Stimulated activated CD8-positive, alpha-beta memory T cell treated with anti-CD3 and anti-CD28 coated beads, Interleukin-4, amount 100 ng/mL, for 48 hours (primary cell): ENCODE results near the gene ADAMTS17.
"Not testable (repeated sequence)": the region's sequence is repeated elsewhere in the genome, so short reads cannot be mapped to it uniquely, and the experiment has no call there.

Experiments
- DNase-seq: peaks from one replicate; pipeline ENCODE4 v3.0.0-alpha.2; 2020

ADAMTS17 gene

GRCh38 chr15:100339999-100340398 lies 1.8 kb downstream of the ADAMTS17 start:
- DNase-seq, result no peak

- DNase-seq, result not testable (repeated sequence)
These were observed 2.3 kb downstream of the ADAMTS17 start for GRCh38 chr15:100339451-100339850.

DNA sequence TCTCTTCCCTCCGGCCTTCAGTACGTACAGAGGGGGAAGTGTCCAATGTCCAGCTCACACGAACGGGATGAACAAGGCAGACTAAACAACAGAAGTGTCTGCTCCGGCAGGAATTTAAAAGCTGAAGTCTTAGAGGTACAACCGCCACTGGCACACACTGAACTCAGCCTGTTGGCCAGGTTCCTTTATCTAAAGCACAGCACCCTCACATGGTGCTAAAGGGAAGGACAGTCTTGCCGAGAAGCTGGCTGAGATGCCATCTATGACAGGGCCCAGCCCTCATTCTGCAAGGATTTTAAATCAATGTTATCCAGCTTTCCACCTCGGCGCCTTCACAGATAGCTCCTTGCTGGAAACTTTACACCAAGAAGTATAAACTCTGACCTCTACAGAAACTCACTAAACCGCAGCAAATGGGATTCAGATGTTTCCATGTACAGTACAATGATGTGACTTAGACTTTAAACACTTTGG lies 2.8 kb downstream of the ADAMTS17 start:
- DNase-seq, result peak; percentile 65

DNA sequence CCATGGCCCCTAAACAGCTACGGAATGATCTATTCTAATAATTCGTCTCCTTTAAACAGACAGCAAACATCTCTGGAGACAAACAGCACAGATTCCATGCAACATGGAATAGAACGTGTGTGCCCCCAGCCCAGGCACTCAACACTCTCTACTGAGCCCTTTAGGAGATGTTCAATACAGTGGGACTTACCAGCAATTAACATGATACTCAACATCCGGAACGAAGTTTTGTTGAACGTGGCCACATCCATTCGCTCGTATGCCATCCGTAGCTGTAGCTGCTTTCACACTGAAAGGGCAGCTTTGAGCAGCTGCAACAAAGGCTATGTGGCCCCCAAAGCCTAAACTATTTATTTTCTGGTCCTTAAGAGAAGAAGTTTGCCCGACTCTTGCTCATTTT lies 3.5 kb downstream of the ADAMTS17 start:
- DNase-seq, result no peak

DNA sequence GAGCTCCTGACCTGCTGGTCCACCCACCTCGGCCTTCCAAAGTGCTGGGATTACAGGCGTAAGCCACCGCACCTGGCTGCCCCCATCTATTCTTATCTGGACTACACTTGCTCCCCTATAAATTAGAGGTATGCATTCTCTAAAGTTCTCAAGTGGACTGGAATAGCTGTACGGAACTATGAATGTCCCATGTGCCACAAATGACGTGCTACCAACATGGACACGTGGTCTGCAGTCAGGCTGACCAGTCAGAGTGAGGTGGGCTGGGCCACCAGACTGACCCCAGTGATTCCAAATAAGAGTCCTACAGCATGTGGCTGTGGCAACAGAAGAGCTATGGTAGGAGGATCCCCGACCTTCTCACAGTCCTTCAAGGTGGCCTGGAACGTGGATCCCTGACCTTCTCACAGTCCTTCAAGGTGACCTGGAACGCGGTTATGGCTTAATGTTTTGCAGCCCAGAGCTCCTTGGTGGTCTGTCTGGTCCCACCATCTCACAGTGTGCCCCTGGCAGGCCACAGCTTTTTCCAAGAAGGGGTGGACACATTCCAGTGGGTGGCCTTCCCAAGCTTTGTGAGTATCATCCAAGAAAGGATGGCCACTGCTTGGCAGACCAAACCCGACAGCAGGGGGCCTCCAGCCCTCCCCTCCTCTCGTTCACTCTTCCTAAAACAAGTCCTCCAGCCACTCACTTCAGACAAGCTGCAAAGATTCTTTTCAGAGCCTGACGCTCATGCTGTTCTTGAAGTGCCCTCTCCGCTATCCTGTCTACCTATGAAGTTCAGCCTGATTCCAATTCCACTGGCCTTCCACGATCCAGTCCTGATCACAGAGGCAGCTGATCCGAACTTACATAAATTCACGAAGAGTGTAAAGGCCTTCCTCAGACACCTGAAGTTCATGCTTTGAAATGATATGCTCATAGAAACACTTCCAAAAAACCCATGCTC lies 4.4 kb downstream of the ADAMTS17 start:
- no peak for DNase-seq

DNA sequence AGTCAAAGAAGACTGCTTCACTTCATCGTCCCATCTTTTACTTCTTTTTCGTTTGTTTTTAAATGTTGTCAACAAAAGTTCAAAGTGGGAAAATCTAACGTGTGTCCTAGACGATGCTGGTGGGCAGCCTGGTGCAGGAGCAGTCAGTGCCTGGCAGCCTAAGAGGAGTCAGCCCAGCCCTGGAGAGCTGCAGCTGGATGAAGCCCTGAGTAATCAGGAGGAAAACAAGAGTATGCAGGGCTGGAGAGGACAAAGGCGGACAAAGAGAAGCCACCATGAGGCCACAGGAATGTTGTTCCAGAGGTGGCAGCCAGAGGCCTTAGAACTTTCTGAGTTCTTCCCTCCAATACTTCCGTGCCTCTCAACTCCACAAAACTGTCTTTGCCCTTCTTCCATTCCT lies 5.7 kb downstream of the ADAMTS17 start:
- no peak for DNase-seq

DNA sequence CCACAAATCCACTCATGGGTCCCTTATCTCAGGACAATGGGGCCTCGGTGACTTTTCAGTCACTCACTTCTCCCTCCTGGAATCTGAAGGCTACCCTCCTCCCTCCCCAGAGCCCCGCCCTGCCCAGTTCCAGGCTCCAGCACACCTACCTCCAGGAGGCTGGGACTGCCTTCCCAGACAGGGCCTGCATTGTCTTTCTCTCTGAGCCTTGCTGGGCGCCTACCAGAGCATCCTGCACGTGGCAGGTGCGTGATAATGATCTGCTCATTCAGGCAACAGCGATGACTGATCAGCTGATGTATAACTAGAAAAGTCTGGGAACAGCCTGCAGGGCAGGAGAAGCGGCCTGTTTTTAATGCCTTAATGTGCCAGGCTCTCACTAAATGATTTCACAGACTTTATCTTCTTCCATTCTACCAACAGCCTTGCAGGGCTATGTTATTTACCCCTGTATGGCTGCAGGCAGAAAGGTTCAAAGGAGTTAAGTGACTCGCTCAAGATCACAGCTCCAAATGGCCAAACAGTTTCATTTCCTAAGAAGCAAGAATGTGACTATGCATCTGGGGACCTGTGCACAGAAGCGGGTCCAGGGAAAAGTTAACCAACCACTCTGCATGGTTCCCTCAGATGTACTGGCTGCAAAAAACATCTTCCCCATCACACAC lies 6.3 kb downstream of the ADAMTS17 start:
- no peak for DNase-seq

DNA sequence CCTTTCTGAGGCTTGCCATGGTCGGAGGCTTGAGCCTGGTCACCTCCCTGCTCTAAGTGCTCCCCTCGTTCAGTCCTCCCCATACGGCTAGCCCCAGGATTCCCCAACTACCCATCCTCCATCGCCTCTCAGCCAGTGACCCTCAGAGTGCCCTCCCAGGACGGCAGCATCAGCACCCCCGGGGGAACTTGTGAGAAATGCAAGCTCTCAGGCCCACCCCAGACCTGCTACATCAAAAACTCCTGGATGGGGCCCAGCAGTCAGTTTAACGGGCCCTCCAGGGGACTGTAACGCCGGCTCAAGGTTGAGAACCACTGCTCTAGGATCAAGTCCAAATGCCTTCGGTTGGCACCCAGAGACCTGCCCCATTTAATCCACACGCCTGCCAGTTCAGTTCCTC lies 6.9 kb downstream of the ADAMTS17 start:
- DNase-seq, result no peak

GRCh38 chr15:100334456-100334855 lies 7.3 kb downstream of the ADAMTS17 start:
- no peak for DNase-seq

DNA sequence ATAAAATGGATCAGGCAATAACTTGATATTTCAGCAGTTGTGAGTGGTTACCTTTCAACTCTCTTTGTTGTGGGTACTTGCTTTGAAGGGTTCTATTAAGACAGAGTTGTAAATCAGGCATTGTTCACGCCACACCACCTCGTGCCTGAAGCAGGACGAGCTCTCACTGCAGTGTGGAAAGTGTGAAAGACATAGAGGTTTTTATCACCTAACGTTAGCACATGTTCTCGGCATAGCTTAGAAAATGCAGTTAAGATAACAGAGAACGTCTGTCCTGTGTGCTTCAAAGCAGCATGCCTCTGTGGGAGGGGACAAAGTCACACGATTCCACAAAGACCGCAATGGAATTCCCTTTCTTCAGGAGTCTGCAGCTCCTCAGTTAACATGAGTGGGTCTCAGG lies 7.8 kb downstream of the ADAMTS17 start:
- DNase-seq, result no peak

DNA sequence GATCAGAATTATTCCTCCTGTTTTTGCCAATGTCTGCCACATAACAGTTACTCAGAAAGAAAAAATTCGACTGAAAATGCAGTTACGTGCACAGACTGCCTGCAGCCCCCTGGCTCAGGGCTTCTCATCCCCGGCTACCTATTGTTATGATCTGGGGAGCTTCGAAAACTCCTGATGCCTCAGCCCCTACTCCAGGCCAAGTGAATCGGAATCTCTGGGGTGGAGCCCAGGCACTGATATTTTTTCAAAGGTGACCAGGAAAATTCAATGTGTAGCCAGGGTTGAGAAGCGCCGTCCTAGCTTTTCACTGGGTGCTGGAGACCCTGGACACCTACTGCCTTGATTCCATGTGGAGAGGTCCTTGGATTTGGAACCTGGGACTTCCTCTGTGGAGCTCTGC lies 8.5 kb downstream of the ADAMTS17 start:
- DNase-seq, result no peak

DNA sequence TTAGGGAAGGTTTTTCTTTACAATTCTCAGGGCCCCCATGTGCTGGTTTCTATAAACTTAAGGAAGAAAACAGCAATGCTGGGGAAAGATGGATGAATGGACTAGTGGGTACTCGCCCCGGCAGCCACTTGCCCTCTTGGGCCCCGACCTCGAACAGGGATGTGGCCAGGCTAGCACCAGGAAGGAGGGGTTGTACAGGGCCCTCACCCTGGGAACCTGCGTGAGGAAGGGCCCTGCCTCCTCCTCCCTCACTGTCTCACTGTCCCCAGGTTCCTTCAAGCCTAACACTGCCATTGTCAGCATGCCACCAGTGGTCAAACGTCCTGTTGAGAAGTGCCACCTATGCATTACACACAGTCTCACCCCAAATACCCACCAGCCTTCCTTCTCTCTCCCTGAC lies 9.1 kb downstream of the ADAMTS17 start:
- DNase-seq, result no peak

- DNase-seq, result no peak
These were observed 9.5 kb downstream of the ADAMTS17 start for GRCh38 chr15:100332231-100332630.

DNA sequence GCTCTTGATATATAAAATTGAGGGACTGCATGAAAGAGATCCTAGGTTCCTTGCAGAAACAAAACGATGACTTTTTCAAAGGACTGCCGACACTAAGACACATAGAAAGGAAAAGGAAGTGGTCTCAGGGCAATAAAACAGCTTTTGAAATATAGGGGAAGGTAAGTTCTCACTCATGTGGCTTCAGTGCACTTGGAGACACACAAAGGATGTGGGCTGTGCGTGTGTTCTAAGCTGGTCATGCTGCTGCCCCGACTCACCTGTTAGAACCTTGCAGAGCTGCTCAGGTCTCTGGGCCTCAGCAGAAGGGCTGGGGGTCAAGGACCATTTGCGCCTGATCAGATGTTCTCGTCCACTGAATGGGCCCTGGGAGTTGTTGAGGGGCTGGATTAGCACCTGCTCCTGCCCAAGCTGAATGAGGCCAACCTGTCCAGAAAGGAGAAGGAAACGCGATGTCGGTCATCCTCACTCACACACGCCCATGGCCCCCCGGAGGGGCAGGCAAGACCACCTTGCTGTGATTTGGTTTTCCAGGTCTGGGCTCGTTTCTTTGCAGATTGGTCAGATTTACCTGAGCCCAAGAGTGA lies 11.1 kb downstream of the ADAMTS17 start:
- DNase-seq, result no peak

- DNase-seq, result peak; percentile 56
These were observed 11.6 kb downstream of the ADAMTS17 start for GRCh38 chr15:100330221-100330620.

DNA sequence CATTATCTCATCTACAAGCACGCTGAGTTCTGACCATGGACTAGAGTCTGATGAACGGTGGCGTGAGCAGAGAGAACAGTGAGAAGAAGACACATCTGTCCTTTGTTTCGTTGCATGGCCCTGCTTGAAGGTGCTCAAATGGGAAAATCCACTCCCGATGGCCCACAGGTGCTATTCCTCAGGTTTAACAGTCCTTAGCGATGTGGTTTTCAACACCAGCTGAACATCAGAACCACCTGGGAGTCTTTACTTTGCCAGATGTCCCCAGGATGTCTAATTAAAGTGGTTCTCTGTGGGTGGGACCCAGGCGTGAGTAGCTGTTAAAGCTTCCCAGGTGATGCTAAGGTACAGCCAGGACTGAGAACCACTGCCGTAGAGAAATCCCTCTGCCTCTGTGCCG lies 13.0 kb downstream of the ADAMTS17 start:
- no peak for DNase-seq

DNA sequence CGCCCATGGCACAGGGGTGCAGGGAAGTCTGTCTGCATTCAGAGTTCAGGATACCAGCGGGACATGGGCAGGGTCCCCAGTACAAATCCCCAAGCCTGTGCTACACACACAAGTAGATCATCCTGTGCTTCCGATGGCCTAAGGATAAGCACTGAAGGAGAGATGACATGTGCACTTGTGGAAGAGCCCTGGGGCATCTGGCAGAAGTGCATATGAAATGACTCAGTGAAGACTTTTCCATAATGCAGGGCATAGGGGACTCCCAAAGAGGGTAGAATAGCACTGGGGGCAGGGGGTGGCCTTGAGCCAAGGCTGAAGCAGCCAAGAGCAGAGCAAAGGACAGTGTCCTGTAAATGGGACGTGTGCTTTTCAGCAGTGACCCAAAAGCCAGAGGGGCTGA lies 22.9 kb downstream of the ADAMTS17 start:
- DNase-seq, result no peak

DNA sequence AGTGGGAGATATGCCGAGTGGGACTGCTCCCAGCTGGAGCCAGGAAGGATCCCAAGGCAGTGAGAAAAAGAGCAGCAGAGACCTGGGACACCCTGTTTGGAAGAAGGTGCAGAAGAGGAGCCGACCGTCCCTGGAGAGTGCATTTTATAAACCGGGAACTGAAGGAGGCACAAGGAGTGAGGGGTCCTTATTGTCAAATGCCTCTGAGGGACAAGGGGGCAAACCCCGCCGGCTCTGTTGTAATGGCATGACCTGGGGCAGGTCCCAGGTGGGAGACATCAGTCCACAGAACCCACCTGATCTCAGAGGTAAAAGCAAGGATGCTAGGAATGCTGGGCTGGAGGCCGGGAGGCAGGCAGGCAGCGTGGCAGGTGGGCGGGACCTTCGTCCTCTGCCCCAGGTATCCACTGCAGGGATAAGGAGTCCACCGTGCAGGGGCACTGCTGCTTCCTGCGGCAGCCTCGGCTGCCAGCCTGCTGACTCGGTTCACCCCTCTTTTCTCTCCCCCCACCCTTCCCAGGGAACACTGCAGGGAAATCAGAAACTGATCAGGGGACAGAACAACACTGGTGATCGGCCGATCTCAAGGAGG lies 26.9 kb downstream of the ADAMTS17 start:
- DNase-seq, result no peak

DNA sequence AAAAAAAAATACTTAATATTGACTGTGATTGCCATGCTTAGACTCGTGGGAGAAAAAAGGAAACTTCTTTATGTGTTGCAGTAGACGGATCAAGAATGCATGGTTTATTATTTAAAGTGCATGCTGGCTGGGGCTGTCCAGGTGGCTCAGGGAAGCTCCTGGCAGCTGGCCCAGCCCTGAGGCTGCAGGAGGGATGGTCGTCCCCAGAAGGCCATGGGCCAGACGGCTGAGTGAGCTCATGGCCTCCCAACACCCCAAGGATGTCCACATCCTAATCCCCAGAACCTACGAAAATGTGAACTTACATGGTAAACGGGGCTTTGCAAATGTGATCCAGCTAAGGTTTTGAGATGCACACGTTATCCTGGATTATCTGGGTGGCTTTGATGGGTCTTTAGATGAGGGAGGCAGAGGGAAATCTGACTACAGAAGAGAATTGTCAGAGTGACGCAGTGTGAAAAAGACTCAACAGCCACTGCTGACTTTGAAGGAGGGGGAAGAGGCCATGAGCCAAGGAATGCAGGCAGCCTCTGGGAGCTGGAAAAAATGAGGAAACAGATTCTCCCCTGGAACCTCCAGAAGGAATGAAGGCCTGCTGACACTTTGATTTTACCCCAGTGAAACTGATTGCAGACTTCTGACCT lies 29.8 kb downstream of the ADAMTS17 start:
- DNase-seq, result no peak

DNA sequence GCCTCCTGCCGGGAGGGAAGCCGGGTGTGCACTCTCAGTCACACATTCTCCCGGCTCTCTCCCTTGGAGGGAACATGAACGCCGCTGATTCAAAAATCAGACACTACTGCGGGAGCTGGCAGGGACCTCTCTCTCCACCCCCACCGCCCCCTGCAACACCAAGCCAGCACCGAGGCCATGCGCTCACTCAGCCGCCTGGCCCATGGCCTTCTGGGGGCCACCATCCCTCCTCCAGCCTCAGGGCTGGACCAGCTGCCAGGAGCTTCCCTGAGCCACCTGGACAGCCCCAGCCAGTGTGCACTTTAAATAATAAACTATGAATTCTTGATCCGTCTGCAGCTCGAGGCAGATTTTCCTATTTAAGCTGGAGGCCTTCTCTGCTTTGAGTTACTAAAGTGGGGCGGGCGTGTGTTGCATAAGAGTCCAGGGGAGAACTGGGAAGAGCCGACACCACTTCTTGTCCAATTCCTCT lies 30.6 kb downstream of the ADAMTS17 start:
- no peak for DNase-seq

DNA sequence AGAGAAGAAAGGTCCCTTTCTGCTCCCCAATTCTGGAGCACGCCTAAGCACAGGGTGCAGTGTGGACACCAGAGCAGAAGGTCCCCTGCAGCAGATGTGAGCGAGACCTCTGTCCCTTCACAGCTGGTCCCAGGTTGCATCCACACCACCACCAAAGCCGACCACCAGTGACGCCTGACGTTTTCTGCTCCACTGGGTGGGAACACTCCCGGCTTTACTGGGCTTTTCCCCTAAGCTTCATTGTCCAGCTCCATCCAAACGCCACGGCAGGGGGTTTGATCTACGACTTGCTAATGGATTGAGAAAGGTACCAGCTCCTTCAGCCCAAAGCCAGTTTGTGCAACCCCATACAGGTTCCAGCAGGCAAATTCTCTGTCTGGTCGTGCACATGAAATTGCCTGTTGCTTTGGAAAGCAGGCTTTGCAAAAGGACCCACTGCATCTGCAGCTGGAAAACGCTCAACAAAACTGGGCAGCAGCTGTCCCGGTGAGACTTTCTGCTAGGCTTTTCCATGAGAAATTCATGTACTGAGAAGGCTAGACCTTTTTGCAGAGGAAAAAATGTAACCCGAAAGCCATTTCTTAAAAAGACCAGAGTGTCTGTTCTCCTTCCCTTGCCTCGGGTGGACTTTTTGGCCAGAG lies 31.1 kb downstream of the ADAMTS17 start:
- no peak for DNase-seq

- DNase-seq, result no peak
These were observed 31.8 kb downstream of the ADAMTS17 start for GRCh38 chr15:100310041-100310405.
